Measurements from ENCODE around the gene PPP1R37. TPM values are rescaled to one million over a fixed set of nuclear protein-coding genes. Genes with fewer than 3 reads are reported as not detected.

Gene PPP1R37
- total and polyA plus RNA-seq, 2 of the 8 experiments (the other 6 are each of a cell fraction or from before 2014, with no cell fraction given): 14.6 to 25.7 TPM

- H3K36me3 ChIP-seq (ENCODE audit: control insufficient read depth in 2 of 4, insufficient read depth in 4 of 4, low read length in 3 of 4): no peaks in the 10 kb centered on the region
- no peak overlapping the region for H3K27ac ChIP-seq (ENCODE audit: low read depth, low read length)
- H3K14ac ChIP-seq (ENCODE audit: insufficient read length): no peak overlapping the region
- H4K8ac ChIP-seq (ENCODE audit: extremely low read depth, insufficient read depth, low read length): no peak overlapping the region
- no peak overlapping the region for H3K23ac ChIP-seq (ENCODE audit: insufficient read length)
- H2AK5ac ChIP-seq (ENCODE audit: low read depth, low read length): no peak overlapping the region
- 92% methylated on average over 11 of the region's 12 CpGs; no CpG with 5 or more reads in 1 of the 2 experiments for WGBS, 2 experiments (ENCODE audit: extremely low coverage in 1 of 2, insufficient coverage in 1 of 2, insufficient read length in 1 of 2, insufficient replicate concordance in 2 of 2, low coverage in 1 of 2, low lambda C conversion rate in 2 of 2, missing lambda C conversion rate in 1 of 2)
- H3K23me2 ChIP-seq (ENCODE audit: low read depth, low read length): no peaks in the 10 kb centered on the region; the same call in 1 of the 2 replicates
- no peak overlapping the region for H3K9ac ChIP-seq (replicated peaks in 1 of 4; ENCODE audit: extremely low read depth in 1 of 4, low read depth in 3 of 4, low read length in 3 of 4)
- H2AFZ ChIP-seq (ENCODE audit: low read length): no peak overlapping the region
- H3K4me1 ChIP-seq (replicated peaks in 1 of 4; ENCODE audit: control insufficient read depth in 3 of 4, insufficient read depth in 4 of 4, low read length in 3 of 4): no peaks in the 10 kb centered on the region; a peak in 1 of 7 replicates
- CTCF ChIA-PET (ENCODE audit: partially characterized antibody): interaction anchor here (0.8 to 1.0 kb wide), 2 partner anchors 9 to 25 kb away, joined by 3 read pairs; no protein-coding TSS in a partner anchor
- H2BK15ac ChIP-seq (ENCODE audit: low read length): no peak overlapping the region
- H4K91ac ChIP-seq (replicated peaks; ENCODE audit: insufficient read length, low read length): no peak overlapping the region
- H3K4me3 ChIP-seq (ENCODE audit: extremely low read depth in 1 of 4, insufficient read depth in 2 of 4, low read depth in 3 of 4, low read length in 4 of 4): no peak overlapping the region
- H3K79me1 ChIP-seq (ENCODE audit: low read depth, low read length): peaks cover 6% of the 10 kb centered on the region
- H3K9me3 ChIP-seq (ENCODE audit: insufficient read depth in 2 of 2, low read depth in 1 of 2, low read length in 1 of 2): no peaks in the 10 kb centered on the region
- H4K5ac ChIP-seq (ENCODE audit: insufficient read length, low read depth, low read length): no peak overlapping the region
- no peak overlapping the region for H2BK12ac ChIP-seq (ENCODE audit: low read depth, low read length)
- no peak overlapping the region for H2BK20ac ChIP-seq (ENCODE audit: low read length)
- POLR2A ChIA-PET (ENCODE audit: partially characterized antibody): no interaction called here
- DNase-seq (ENCODE audit: low read depth in 1 of 2, low spot score in 2 of 2) (no peak), FAIRE-seq (no peak)
- H3K56ac ChIP-seq (replicated peaks; ENCODE audit: insufficient read length, low read depth, low read length): no peak overlapping the region
- H4K20me1 ChIP-seq (replicated peaks in 1 of 2; ENCODE audit: control insufficient read depth in 1 of 2, insufficient read depth in 2 of 2, low read length in 2 of 2): peaks cover 3 to 10% of the 10 kb centered on the region in 2 experiments
- no peak overlapping the region for H2BK120ac ChIP-seq (replicated peaks; ENCODE audit: low read depth, low read length)
- no peak overlapping the region for H3K4ac ChIP-seq (replicated peaks; ENCODE audit: insufficient read length, low read depth, low read length)
- H3K27me3 ChIP-seq (replicated peaks in 1 of 4; ENCODE audit: control insufficient read depth in 3 of 4, extremely low read depth in 1 of 4, insufficient read depth in 3 of 4, low read length in 3 of 4): no peaks in the 10 kb centered on the region
- no peak overlapping the region for H3K4me2 ChIP-seq (ENCODE audit: insufficient read depth in 1 of 2, low read depth in 2 of 2, low read length in 2 of 2)
- no peak overlapping the region for H3K18ac ChIP-seq (ENCODE audit: extremely low read depth, low read length)
- H2BK5ac ChIP-seq (ENCODE audit: low read depth, low read length): no peak overlapping the region
- peaks cover 0 to 3% of the 10 kb centered on the region in 2 experiments; a peak in 1 of 4 replicates for H3K79me2 ChIP-seq (ENCODE audit: control insufficient read depth in 1 of 2, insufficient read depth in 2 of 2, low read length in 2 of 2)
- TF ChIP-seq SAP30 (IDR thresholded peaks at IDR 0.05; ENCODE audit: insufficient read depth, insufficient replicate concordance, low read length) (no peak), CBX5 (IDR thresholded peaks at IDR 0.05; ENCODE audit: low read depth, low read length) (no peak), GABPA (IDR thresholded peaks at IDR 0.05; ENCODE audit: borderline replicate concordance, insufficient read depth, low read length) (no peak), TEAD4 (IDR thresholded peaks at IDR 0.05; ENCODE audit: low read depth, low read length) (no peak), POLR2AphosphoS5 (IDR thresholded peaks at IDR 0.05; ENCODE audit: low read depth, low read length) (no peak), CTCF (IDR thresholded peaks at IDR 0.05; ENCODE audit: control extremely low read depth in 1 of 3, insufficient read depth in 1 of 3, low read depth in 1 of 3, low read length in 3 of 3) (no peak), CREB1 (IDR thresholded peaks at IDR 0.05) (no peak), SIX5 (IDR thresholded peaks at IDR 0.05; ENCODE audit: low read depth, low read length) (no peak), NANOG (IDR thresholded peaks at IDR 0.05; ENCODE audit: insufficient read depth, low read depth, low read length, poor library complexity, severe bottlenecking) (no peak), ASH2L (IDR thresholded peaks at IDR 0.05; ENCODE audit: low read length) (no peak), TBP (IDR thresholded peaks at IDR 0.05; ENCODE audit: low read depth, low read length) (no peak), SP2 (IDR thresholded peaks at IDR 0.05; ENCODE audit: low read length) (no peak), GTF2F1 (IDR thresholded peaks at IDR 0.05; ENCODE audit: borderline replicate concordance, low read depth, low read length) (no peak)
These were observed 80.8 kb downstream of the PPP1R37 start for GRCh38 chr19:45173816-45174215.
